ENCODE measurements around the gene GOLGA6L9. TPM values are rescaled to one million over a fixed set of nuclear protein-coding genes. Genes with fewer than 3 reads are reported as not detected.
"Not testable (repeated sequence)": the region's sequence is repeated elsewhere in the genome, so short reads cannot be mapped to it uniquely, and the experiment has no call there.

Gene GOLGA6L9
- total RNA-seq, 1 donor from 2014 or later: 5.6 TPM

GRCh38 chr15:82398785-82399184, 30.8 kb upstream of the GOLGA6L9 start:
- no peak for TF ChIP-seq CTCF (IDR thresholded peaks at IDR 0.05; ENCODE audit: unreplicated experiment)
- H3K36me3 Mint-ChIP-seq (ENCODE audit: low read depth, unreplicated experiment): no peaks in the 10 kb centered on the region
- no peak overlapping the region for H3K4me3 Mint-ChIP-seq (ENCODE audit: unreplicated experiment)
- no peak for DNase-seq (ENCODE audit: low spot score)
- no peaks in the 10 kb centered on the region for H3K9me3 Mint-ChIP-seq (ENCODE audit: unreplicated experiment)
- peaks cover 2% of the 10 kb centered on the region for H3K27me3 Mint-ChIP-seq (ENCODE audit: unreplicated experiment)
- no peak overlapping the region for H3K27ac Mint-ChIP-seq (ENCODE audit: unreplicated experiment)
- peaks cover 8% of the 10 kb centered on the region for H3K4me1 Mint-ChIP-seq (ENCODE audit: unreplicated experiment)

- not testable (repeated sequence) for DNase-seq (ENCODE audit: low spot score); H3K4me1 Mint-ChIP-seq (ENCODE audit: unreplicated experiment); H3K27me3 Mint-ChIP-seq (ENCODE audit: unreplicated experiment); H3K36me3 Mint-ChIP-seq (ENCODE audit: low read depth, unreplicated experiment); H3K4me3 Mint-ChIP-seq (ENCODE audit: unreplicated experiment); H3K27ac Mint-ChIP-seq (ENCODE audit: unreplicated experiment); H3K9me3 Mint-ChIP-seq (ENCODE audit: unreplicated experiment)
Measured at GRCh38 chr15:82399366-82400103, 30.1 kb upstream of the GOLGA6L9 start.

GRCh38 chr15:82401918-82402317, 27.7 kb upstream of the GOLGA6L9 start:
- H3K4me1 Mint-ChIP-seq (ENCODE audit: unreplicated experiment); H3K4me3 Mint-ChIP-seq (ENCODE audit: unreplicated experiment); DNase-seq (ENCODE audit: low spot score); H3K9me3 Mint-ChIP-seq (ENCODE audit: unreplicated experiment); H3K27ac Mint-ChIP-seq (ENCODE audit: unreplicated experiment); H3K27me3 Mint-ChIP-seq (ENCODE audit: unreplicated experiment); H3K36me3 Mint-ChIP-seq (ENCODE audit: low read depth, unreplicated experiment): not testable (repeated sequence)

GRCh38 chr15:82402341-82402740, 27.3 kb upstream of the GOLGA6L9 start:
- H3K27me3 Mint-ChIP-seq (ENCODE audit: unreplicated experiment); H3K4me1 Mint-ChIP-seq (ENCODE audit: unreplicated experiment); H3K4me3 Mint-ChIP-seq (ENCODE audit: unreplicated experiment); H3K27ac Mint-ChIP-seq (ENCODE audit: unreplicated experiment); H3K36me3 Mint-ChIP-seq (ENCODE audit: low read depth, unreplicated experiment); H3K9me3 Mint-ChIP-seq (ENCODE audit: unreplicated experiment); DNase-seq (ENCODE audit: low spot score): not testable (repeated sequence)

GRCh38 chr15:82406211-82406610, 23.4 kb upstream of the GOLGA6L9 start:
- H3K9me3 Mint-ChIP-seq (ENCODE audit: unreplicated experiment); H3K4me1 Mint-ChIP-seq (ENCODE audit: unreplicated experiment); H3K36me3 Mint-ChIP-seq (ENCODE audit: low read depth, unreplicated experiment); DNase-seq (ENCODE audit: low spot score); H3K27ac Mint-ChIP-seq (ENCODE audit: unreplicated experiment); H3K27me3 Mint-ChIP-seq (ENCODE audit: unreplicated experiment); H3K4me3 Mint-ChIP-seq (ENCODE audit: unreplicated experiment): not testable (repeated sequence)

GRCh38 chr15:82410306-82410705, 19.3 kb upstream of the GOLGA6L9 start:
- H3K27ac Mint-ChIP-seq (ENCODE audit: unreplicated experiment); H3K4me3 Mint-ChIP-seq (ENCODE audit: unreplicated experiment); H3K27me3 Mint-ChIP-seq (ENCODE audit: unreplicated experiment); H3K36me3 Mint-ChIP-seq (ENCODE audit: low read depth, unreplicated experiment); H3K9me3 Mint-ChIP-seq (ENCODE audit: unreplicated experiment); H3K4me1 Mint-ChIP-seq (ENCODE audit: unreplicated experiment); DNase-seq (ENCODE audit: low spot score): not testable (repeated sequence)

- not testable (repeated sequence) for H3K36me3 Mint-ChIP-seq (ENCODE audit: low read depth, unreplicated experiment); H3K4me3 Mint-ChIP-seq (ENCODE audit: unreplicated experiment); H3K27ac Mint-ChIP-seq (ENCODE audit: unreplicated experiment); H3K4me1 Mint-ChIP-seq (ENCODE audit: unreplicated experiment); H3K27me3 Mint-ChIP-seq (ENCODE audit: unreplicated experiment); H3K9me3 Mint-ChIP-seq (ENCODE audit: unreplicated experiment); DNase-seq (ENCODE audit: low spot score)
Measured at GRCh38 chr15:82411595-82411994, 18.0 kb upstream of the GOLGA6L9 start.

- not testable (repeated sequence) for H3K4me3 Mint-ChIP-seq (ENCODE audit: unreplicated experiment); DNase-seq (ENCODE audit: low spot score); H3K27me3 Mint-ChIP-seq (ENCODE audit: unreplicated experiment)
Measured at GRCh38 chr15:82414525-82415191, 15.0 kb upstream of the GOLGA6L9 start.

GRCh38 chr15:82420516-82420915, 9.1 kb upstream of the GOLGA6L9 start:
- H3K36me3 Mint-ChIP-seq (ENCODE audit: low read depth, unreplicated experiment); H3K27ac Mint-ChIP-seq (ENCODE audit: unreplicated experiment); DNase-seq (ENCODE audit: low spot score); H3K4me1 Mint-ChIP-seq (ENCODE audit: unreplicated experiment); H3K27me3 Mint-ChIP-seq (ENCODE audit: unreplicated experiment); H3K9me3 Mint-ChIP-seq (ENCODE audit: unreplicated experiment); H3K4me3 Mint-ChIP-seq (ENCODE audit: unreplicated experiment): not testable (repeated sequence)

More at GRCh38 chr15:82414525-82415191, 15.0 kb upstream of the GOLGA6L9 start:
- not testable (repeated sequence) for H3K27ac Mint-ChIP-seq (ENCODE audit: unreplicated experiment); H3K36me3 Mint-ChIP-seq (ENCODE audit: low read depth, unreplicated experiment); H3K4me1 Mint-ChIP-seq (ENCODE audit: unreplicated experiment); H3K9me3 Mint-ChIP-seq (ENCODE audit: unreplicated experiment)

GRCh38 chr15:82420966-82421365, 8.7 kb upstream of the GOLGA6L9 start:
- H3K4me1 Mint-ChIP-seq (ENCODE audit: unreplicated experiment); H3K4me3 Mint-ChIP-seq (ENCODE audit: unreplicated experiment); H3K36me3 Mint-ChIP-seq (ENCODE audit: low read depth, unreplicated experiment); DNase-seq (ENCODE audit: low spot score); H3K9me3 Mint-ChIP-seq (ENCODE audit: unreplicated experiment); H3K27ac Mint-ChIP-seq (ENCODE audit: unreplicated experiment); H3K27me3 Mint-ChIP-seq (ENCODE audit: unreplicated experiment): not testable (repeated sequence)

GRCh38 chr15:82427117-82427516, 2.5 kb upstream of the GOLGA6L9 start:
- not testable (repeated sequence) for H3K9me3 Mint-ChIP-seq (ENCODE audit: unreplicated experiment); H3K27ac Mint-ChIP-seq (ENCODE audit: unreplicated experiment); H3K27me3 Mint-ChIP-seq (ENCODE audit: unreplicated experiment); H3K4me3 Mint-ChIP-seq (ENCODE audit: unreplicated experiment); DNase-seq (ENCODE audit: low spot score); H3K36me3 Mint-ChIP-seq (ENCODE audit: low read depth, unreplicated experiment); H3K4me1 Mint-ChIP-seq (ENCODE audit: unreplicated experiment)
